ENCODE data around the gene NR5A2.
A peak's percentile ranks its signal among the peaks of the same experiment; 100 is the strongest.

NR5A2 gene

DNA sequence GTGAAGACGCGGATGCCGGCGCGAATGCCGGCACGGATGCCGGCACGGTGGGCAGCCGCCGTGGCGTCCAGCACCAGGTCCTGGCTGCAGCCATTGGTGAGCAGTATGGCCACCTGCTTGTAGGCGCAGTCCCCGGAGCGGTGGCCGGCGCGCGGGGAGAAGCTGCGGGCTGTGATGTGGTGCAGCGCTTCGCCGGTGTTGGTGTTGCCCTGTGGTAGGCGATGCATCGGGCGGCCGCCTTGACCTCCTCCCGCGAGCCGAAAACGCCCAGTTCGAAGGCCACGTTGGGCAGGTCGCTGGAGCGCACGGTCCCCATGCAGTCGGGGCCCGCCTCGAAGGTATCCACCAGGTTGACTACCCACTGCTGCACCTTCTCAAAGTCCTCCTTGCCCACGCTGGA is 120.2 kb downstream of the NR5A2 start:
- TF ChIP-seq, protein P1, sequence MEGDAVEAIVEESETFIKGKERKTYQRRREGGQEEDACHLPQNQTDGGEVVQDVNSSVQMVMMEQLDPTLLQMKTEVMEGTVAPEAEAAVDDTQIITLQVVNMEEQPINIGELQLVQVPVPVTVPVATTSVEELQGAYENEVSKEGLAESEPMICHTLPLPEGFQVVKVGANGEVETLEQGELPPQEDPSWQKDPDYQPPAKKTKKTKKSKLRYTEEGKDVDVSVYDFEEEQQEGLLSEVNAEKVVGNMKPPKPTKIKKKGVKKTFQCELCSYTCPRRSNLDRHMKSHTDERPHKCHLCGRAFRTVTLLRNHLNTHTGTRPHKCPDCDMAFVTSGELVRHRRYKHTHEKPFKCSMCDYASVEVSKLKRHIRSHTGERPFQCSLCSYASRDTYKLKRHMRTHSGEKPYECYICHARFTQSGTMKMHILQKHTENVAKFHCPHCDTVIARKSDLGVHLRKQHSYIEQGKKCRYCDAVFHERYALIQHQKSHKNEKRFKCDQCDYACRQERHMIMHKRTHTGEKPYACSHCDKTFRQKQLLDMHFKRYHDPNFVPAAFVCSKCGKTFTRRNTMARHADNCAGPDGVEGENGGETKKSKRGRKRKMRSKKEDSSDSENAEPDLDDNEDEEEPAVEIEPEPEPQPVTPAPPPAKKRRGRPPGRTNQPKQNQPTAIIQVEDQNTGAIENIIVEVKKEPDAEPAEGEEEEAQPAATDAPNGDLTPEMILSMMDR (IDR thresholded peaks at IDR 0.05; ENCODE audit: low read length): no peak
- no peak for TF ChIP-seq EZH2 (IDR thresholded peaks at IDR 0.05; ENCODE audit: borderline replicate concordance, low read length)
- H3K27me3 ChIP-seq (ENCODE audit: insufficient read depth, low read length): no peaks in the 10 kb centered on the region
- no peaks in the 10 kb centered on the region for H3K9me3 ChIP-seq (ENCODE audit: low read length)
- no peak overlapping the region for H2AFZ ChIP-seq (ENCODE audit: low read length)
- H3K9ac ChIP-seq (ENCODE audit: low read length): no peak overlapping the region
- 0 out of 2 replicates have a peak, but pooled peaks cover 2% of the 10 kb centered on the region for H3F3A ChIP-seq (ENCODE audit: insufficient read depth, low read length)
- H3K4me3 ChIP-seq (ENCODE audit: low read depth, low read length, poor library complexity, severe bottlenecking): no peak overlapping the region
- no peaks in the 10 kb centered on the region for H4K20me1 ChIP-seq (ENCODE audit: insufficient read depth, low read length)
- no peak overlapping the region for H3K4me2 ChIP-seq (ENCODE audit: low read length)
- no peaks in the 10 kb centered on the region for H3K36me3 ChIP-seq (ENCODE audit: insufficient read depth, low read length)
- no peaks in the 10 kb centered on the region for H3K79me2 ChIP-seq (ENCODE audit: insufficient read depth, low read length)
- H3K9me2 ChIP-seq (ENCODE audit: low read depth, low read length): no peaks in the 10 kb centered on the region
- peaks cover 42% of the 10 kb centered on the region for H3K4me1 ChIP-seq (ENCODE audit: insufficient read depth, low read length, severe bottlenecking)
- no peak overlapping the region for H3K27ac ChIP-seq (ENCODE audit: low read depth, low read length, poor library complexity, severe bottlenecking)

- Histone ChIP-seq H3K27me3 (ENCODE audit: insufficient read depth, low read length) (no peaks in the 10 kb centered on the region), H3K4me3 (ENCODE audit: low read depth, low read length, poor library complexity, severe bottlenecking) (no peak overlapping the region), H3F3A (ENCODE audit: insufficient read depth, low read length) (0 out of 2 replicates have a peak, but pooled peaks cover 2% of the 10 kb centered on the region), H3K36me3 (ENCODE audit: insufficient read depth, low read length) (no peaks in the 10 kb centered on the region), H3K9ac (ENCODE audit: low read length) (no peak overlapping the region), H3K9me2 (ENCODE audit: low read depth, low read length) (no peaks in the 10 kb centered on the region), H4K20me1 (ENCODE audit: insufficient read depth, low read length) (no peaks in the 10 kb centered on the region), H2AFZ (ENCODE audit: low read length) (no peak overlapping the region), H3K9me3 (ENCODE audit: low read length) (no peaks in the 10 kb centered on the region), H3K4me1 (ENCODE audit: insufficient read depth, low read length, severe bottlenecking) (peaks cover 60% of the 10 kb centered on the region), H3K79me2 (ENCODE audit: insufficient read depth, low read length) (no peaks in the 10 kb centered on the region), H3K27ac (ENCODE audit: low read depth, low read length, poor library complexity, severe bottlenecking) (no peak overlapping the region), H3K4me2 (ENCODE audit: low read length) (no peak overlapping the region)
- TF ChIP-seq EZH2 (IDR thresholded peaks at IDR 0.05; ENCODE audit: borderline replicate concordance, low read length): no peak
- TF ChIP-seq, protein P1 (IDR thresholded peaks at IDR 0.05; ENCODE audit: low read length): no peak
Measured at GRCh38 chr1:200150006-200150405, 122.5 kb downstream of the NR5A2 start.

GRCh38 chr1:200150721-200151120 is 123.2 kb downstream of the NR5A2 start:
- no peak overlapping the region for H3K4me3 ChIP-seq (ENCODE audit: low read depth, low read length, poor library complexity, severe bottlenecking)
- H3K9me2 ChIP-seq (ENCODE audit: low read depth, low read length): no peaks in the 10 kb centered on the region
- H4K20me1 ChIP-seq (ENCODE audit: insufficient read depth, low read length): no peaks in the 10 kb centered on the region
- no peaks in the 10 kb centered on the region for H3K36me3 ChIP-seq (ENCODE audit: insufficient read depth, low read length)
- no peaks in the 10 kb centered on the region for H3K79me2 ChIP-seq (ENCODE audit: insufficient read depth, low read length)
- H3K4me1 ChIP-seq (ENCODE audit: insufficient read depth, low read length, severe bottlenecking): peaks cover 60% of the 10 kb centered on the region
- H3K9me3 ChIP-seq (ENCODE audit: low read length): no peaks in the 10 kb centered on the region
- H3K27me3 ChIP-seq (ENCODE audit: insufficient read depth, low read length): no peaks in the 10 kb centered on the region
- TF ChIP-seq, protein P1 (IDR thresholded peaks at IDR 0.05; ENCODE audit: low read length): no peak
- TF ChIP-seq EZH2 (IDR thresholded peaks at IDR 0.05; ENCODE audit: borderline replicate concordance, low read length): no peak
- H3F3A ChIP-seq (ENCODE audit: insufficient read depth, low read length): 0 out of 2 replicates have a peak, but pooled peaks cover 2% of the 10 kb centered on the region
- H3K9ac ChIP-seq (ENCODE audit: low read length): no peak overlapping the region
- no peak overlapping the region for H2AFZ ChIP-seq (ENCODE audit: low read length)
- peak overlapping the region; percentile 39 for H3K27ac ChIP-seq (ENCODE audit: low read depth, low read length, poor library complexity, severe bottlenecking)
- no peak overlapping the region for H3K4me2 ChIP-seq (ENCODE audit: low read length)

Measured in OCI-LY1 (cell line).